ENCODE measurements around the gene SURF6.

GRCh38 chr9:133352635-133353340, 16.8 kb upstream of the SURF6 start:
- TF ChIP-seq CTCF (IDR thresholded peaks at IDR 0.05) (no peak), POLR2A (IDR thresholded peaks at IDR 0.05) (no peak)

Measured in sigmoid colon (tissue), 3 donors.